PC-3 (cell line): ENCODE results near the gene PRUNE1. TPM values are rescaled to one million over a fixed set of nuclear protein-coding genes. Genes with fewer than 3 reads are reported as not detected.

Experiments
- ATAC-seq: fragments of 200-7000 bp; cut with Tn5 transposase; 2 replicates; pipeline ENCODE4 v1.9.1; 2020; ENCODE audit warnings: mild to moderate bottlenecking, moderate library complexity
- BruUV-seq: library from RNA; stranded (reverse); fragments of 400-500 nt; replicated peaks from 2 replicates; lab custom pipeline; 2021; lab: Mats Ljungman, UMichigan
- CTCF ChIA-PET: fragments of 300-600 bp; sonication (Branson Sonifier 250); formaldehyde crosslinking; loops from one replicate; lab custom pipeline; 2022; ENCODE audit warnings: antibody characterized with exemption; lab: Charles Lee
- POLR2A ChIA-PET: fragments of 300-600 bp; sonication (Branson Sonifier 250); formaldehyde crosslinking; loops from one replicate; lab custom pipeline; 2022; ENCODE audit warnings: antibody characterized with exemption; ENCODE audit not compliant: unreplicated experiment; lab: Charles Lee
- DNase-seq: peaks from one replicate; pipeline ENCODE4 v3.0.0-alpha.2; 2015
- H2AFZ ChIP-seq: fragments of 300-600 bp; sonication (generic); 2 replicates; pipeline ENCODE4 v1.6.0; 2016; ENCODE audit warnings: antibody characterized with exemption, low read length
- H3F3A ChIP-seq: fragments of 300-600 bp; sonication (generic); one replicate; pipeline ENCODE4 v1.6.0; 2017; ENCODE audit warnings: antibody characterized with exemption, low read length, control low read depth, mild to moderate bottlenecking; ENCODE audit not compliant: unreplicated experiment
- H3K27ac ChIP-seq: fragments of 300-600 bp; sonication (generic); 2 replicates; pipeline ENCODE4 v1.5.1; 2016; ENCODE audit warnings: mild to moderate bottlenecking, low read length
- H3K27me3 ChIP-seq: fragments of 300-600 bp; sonication (generic); 2 replicates; pipeline ENCODE4 v1.6.1; 2016; ENCODE audit warnings: low read length, mixed read lengths
- H3K36me3 ChIP-seq: fragments of 300-600 bp; sonication (generic); 2 replicates; pipeline ENCODE4 v1.6.1; 2016; ENCODE audit warnings: low read depth, mixed run types, low read length, mixed read lengths
- H3K4me1 ChIP-seq: fragments of 300-600 bp; sonication (generic); 2 replicates; pipeline ENCODE4 v1.5.1; 2016; ENCODE audit warnings: low read length; ENCODE audit not compliant: insufficient read depth
- H3K4me2 ChIP-seq: fragments of 300-600 bp; sonication (generic); 2 replicates; pipeline ENCODE4 v1.6.0; 2016; ENCODE audit warnings: low read length
- H3K4me3 ChIP-seq: fragments of 300-600 bp; sonication (generic); 2 replicates; pipeline ENCODE4 v1.5.1; 2016; ENCODE audit warnings: mild to moderate bottlenecking, low read length, mixed read lengths
- H3K79me2 ChIP-seq: fragments of 300-600 bp; sonication (generic); 2 replicates; pipeline ENCODE4 v1.6.1; 2017; ENCODE audit warnings: low read length, mixed read lengths
- H3K9ac ChIP-seq: fragments of 300-600 bp; sonication (generic); 2 replicates; pipeline ENCODE4 v1.6.0; 2016; ENCODE audit warnings: mild to moderate bottlenecking, low read length
- H3K9me2 ChIP-seq: fragments of 300-600 bp; sonication (generic); replicated peaks from 2 replicates; pipeline ENCODE4 v1.6.1; 2016; ENCODE audit warnings: mixed run types, low read length, mixed read lengths
- H3K9me3 ChIP-seq: fragments of 300-600 bp; sonication (generic); 2 replicates; pipeline ENCODE4 v1.6.1; 2016; ENCODE audit warnings: low read length, mixed read lengths
- H4K20me1 ChIP-seq: fragments of 300-600 bp; sonication (generic); 2 replicates; pipeline ENCODE4 v1.6.1; 2016; ENCODE audit warnings: low read length, mixed read lengths
- EZH2 ChIP-seq: fragments of 300-600 bp; sonication (generic); IDR thresholded peaks from one replicate; pipeline ENCODE4 v1.6.1; 2017; ENCODE audit warnings: antibody characterized with exemption, mild to moderate bottlenecking, low read length; ENCODE audit not compliant: unreplicated experiment
- EZH2phosphoT487 ChIP-seq: fragments of 300-600 bp; sonication (generic); IDR thresholded peaks from 2 replicates; pipeline ENCODE4 v1.6.1; 2018; ENCODE audit warnings: mild to moderate bottlenecking, antibody characterized with exemption, low read length, borderline replicate concordance
- intact Hi-C: fragments of 100-400 bp; cut with micrococcal nuclease; formaldehyde crosslinking; loops from 2 replicates; pipeline ENCODE4 v1.9.0; 2023
- total RNA-seq: library from RNA; depleted of rRNA; stranded (reverse); fragments of >200 nt; gene quantifications from 2 replicates; pipeline ENCODE4 v1.2.3, GENCODE V29; 2014
- TF ChIP-seq, protein P1 (sequence below): fragments of 300-600 bp; sonication (generic); conservative IDR thresholded peaks from 2 replicates; pipeline ENCODE4 v1.5.1; 2017; ENCODE audit warnings: antibody characterized with exemption, low read depth, mild to moderate bottlenecking, low read length

The PRUNE1 gene
- total RNA-seq, 1 experiment from 2014 or later: 20.3 TPM

DNA sequence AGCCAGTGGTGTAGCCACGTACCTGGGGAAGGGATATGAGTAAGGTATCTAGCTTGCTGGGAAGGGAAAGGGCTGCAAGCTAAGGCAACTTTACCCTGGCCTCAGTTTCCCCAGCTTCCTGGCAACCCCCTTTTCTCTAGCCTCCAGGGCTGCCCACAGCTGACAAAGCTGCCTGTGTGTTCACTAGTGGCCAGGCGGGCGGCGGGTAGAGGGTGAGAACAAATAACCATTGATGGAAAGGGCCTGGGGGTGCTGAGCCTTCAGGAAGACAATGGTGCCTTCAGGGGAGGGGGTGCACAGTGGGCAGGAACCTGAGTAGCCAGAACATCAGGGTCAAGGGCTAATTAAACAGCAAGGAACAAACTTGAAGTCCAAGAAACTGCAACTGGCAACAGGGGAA lies 39.8 kb upstream of the PRUNE1 start:
- ChIA-PET POLR2A (interaction anchor here (0.6 kb wide), 1 partner anchor 11 kb away, joined by 4 read pairs; no protein-coding TSS in a partner anchor), CTCF (no interaction called here)
- intact Hi-C loops: no loop called here
- Histone ChIP-seq H3K4me1 (peaks cover 29% of the 10 kb centered on the region), H3K4me3 (no peak overlapping the region), H3K27ac (no peak overlapping the region), H3F3A (no peaks in the 10 kb centered on the region), H3K4me2 (no peak overlapping the region), H2AFZ (no peak overlapping the region), H3K9ac (no peak overlapping the region), H3K9me2 (no peaks in the 10 kb centered on the region), H3K36me3 (peaks cover 53% of the 10 kb centered on the region), H3K79me2 (peaks cover 55% of the 10 kb centered on the region), H3K27me3 (no peaks in the 10 kb centered on the region), H4K20me1 (peaks cover 26% of the 10 kb centered on the region), H3K9me3 (no peaks in the 10 kb centered on the region)
- ATAC-seq (no peak), DNase-seq (no peak)
- TF ChIP-seq EZH2: no peak
- TF ChIP-seq, protein P1, sequence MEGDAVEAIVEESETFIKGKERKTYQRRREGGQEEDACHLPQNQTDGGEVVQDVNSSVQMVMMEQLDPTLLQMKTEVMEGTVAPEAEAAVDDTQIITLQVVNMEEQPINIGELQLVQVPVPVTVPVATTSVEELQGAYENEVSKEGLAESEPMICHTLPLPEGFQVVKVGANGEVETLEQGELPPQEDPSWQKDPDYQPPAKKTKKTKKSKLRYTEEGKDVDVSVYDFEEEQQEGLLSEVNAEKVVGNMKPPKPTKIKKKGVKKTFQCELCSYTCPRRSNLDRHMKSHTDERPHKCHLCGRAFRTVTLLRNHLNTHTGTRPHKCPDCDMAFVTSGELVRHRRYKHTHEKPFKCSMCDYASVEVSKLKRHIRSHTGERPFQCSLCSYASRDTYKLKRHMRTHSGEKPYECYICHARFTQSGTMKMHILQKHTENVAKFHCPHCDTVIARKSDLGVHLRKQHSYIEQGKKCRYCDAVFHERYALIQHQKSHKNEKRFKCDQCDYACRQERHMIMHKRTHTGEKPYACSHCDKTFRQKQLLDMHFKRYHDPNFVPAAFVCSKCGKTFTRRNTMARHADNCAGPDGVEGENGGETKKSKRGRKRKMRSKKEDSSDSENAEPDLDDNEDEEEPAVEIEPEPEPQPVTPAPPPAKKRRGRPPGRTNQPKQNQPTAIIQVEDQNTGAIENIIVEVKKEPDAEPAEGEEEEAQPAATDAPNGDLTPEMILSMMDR: no peak
- no peak for TF ChIP-seq EZH2phosphoT487
- no TSS peak for BruUV-seq

DNA sequence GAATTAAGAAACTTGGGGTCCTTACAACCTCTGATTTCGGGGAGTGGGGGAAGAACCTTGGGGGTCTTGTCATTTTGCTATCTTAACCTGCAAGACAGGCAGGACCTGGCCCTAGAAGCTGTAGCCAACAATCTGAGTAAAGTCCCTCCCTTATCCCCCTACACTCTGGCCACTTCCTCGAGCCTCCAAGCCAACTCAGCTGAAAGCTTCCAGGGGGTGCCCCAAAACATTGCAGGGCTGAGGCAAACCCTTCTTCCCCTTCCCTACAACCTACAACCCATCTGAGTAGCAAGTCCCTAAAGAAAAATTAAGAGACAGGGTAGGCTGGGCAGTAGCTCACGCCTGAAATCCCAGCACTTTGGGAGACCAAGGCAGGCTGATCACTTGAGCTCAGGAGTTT lies 38.6 kb upstream of the PRUNE1 start:
- no peaks in the 10 kb centered on the region for H3K9me2 ChIP-seq
- no TSS peak for BruUV-seq
- POLR2A ChIA-PET: no interaction called here
- H3K27me3 ChIP-seq: no peaks in the 10 kb centered on the region
- H3K4me1 ChIP-seq: peaks cover 29% of the 10 kb centered on the region
- H3F3A ChIP-seq: no peaks in the 10 kb centered on the region
- H3K79me2 ChIP-seq: peaks cover 63% of the 10 kb centered on the region
- H3K4me3 ChIP-seq: no peak overlapping the region
- H2AFZ ChIP-seq: no peak overlapping the region
- CTCF ChIA-PET: no interaction called here
- H3K4me2 ChIP-seq: no peak overlapping the region
- H3K27ac ChIP-seq: no peak overlapping the region
- intact Hi-C loops: loop anchor here (2.0 kb wide), 1 partner anchor 13 kb away; no protein-coding TSS in a partner anchor
- peaks cover 42% of the 10 kb centered on the region for H3K36me3 ChIP-seq
- no peak for DNase-seq
- no peaks in the 10 kb centered on the region for H3K9me3 ChIP-seq
- peaks cover 26% of the 10 kb centered on the region for H4K20me1 ChIP-seq
- ATAC-seq: no peak
- TF ChIP-seq EZH2 (no peak), EZH2phosphoT487 (no peak)
- TF ChIP-seq, protein P1: no peak
- no peak overlapping the region for H3K9ac ChIP-seq

DNA sequence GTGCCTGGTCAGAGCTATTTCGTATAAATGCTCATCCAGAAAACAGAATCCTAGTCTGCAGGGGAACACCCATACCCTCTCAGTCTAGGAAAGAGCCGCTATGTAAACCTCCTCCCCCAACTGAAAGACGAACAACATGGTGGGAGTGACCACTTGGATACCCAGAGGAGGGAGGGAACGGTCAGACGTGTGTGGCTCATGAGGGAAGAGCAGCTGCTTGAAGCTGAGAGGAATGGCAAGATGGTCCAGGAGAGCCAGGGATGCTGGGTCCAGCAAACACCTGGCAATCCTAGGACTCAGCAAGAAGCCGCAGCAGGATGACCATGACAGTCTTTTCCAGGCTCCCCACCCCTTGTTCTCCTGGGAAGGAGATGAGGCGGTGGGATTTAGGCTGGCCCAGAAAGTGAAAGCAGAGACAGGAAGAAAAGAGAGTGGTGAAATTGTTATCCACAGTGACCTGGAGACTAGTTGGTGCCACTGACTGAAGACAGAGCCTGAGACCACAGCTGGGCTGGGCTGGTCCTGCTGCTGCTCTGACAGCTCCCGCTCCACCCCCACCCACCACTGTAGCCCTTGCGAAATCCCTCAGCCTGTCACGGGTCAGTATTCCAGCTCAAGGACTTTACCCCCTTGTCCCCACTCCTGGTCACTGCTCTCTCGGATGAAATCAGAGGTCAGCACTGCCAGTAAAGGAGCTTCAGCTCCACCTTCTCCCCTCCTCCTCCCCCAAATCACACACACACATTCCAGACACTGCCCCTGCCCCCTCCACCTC lies 37.3 kb upstream of the PRUNE1 start:
- Histone ChIP-seq H3K9me2 (no peaks in the 10 kb centered on the region), H3K4me3 (no peak overlapping the region; the same call in 1 of the 2 replicates), H3K4me1 (peaks cover 29% of the 10 kb centered on the region), H3K36me3 (peaks cover 31% of the 10 kb centered on the region), H2AFZ (no peak overlapping the region), H3K4me2 (peak overlapping the region; percentile 99), H3K27me3 (no peaks in the 10 kb centered on the region), H3K79me2 (peaks cover 63% of the 10 kb centered on the region), H4K20me1 (peaks cover 26% of the 10 kb centered on the region), H3K9ac (no peak overlapping the region), H3K9me3 (no peaks in the 10 kb centered on the region), H3K27ac (no peak overlapping the region), H3F3A (no peaks in the 10 kb centered on the region)
- ChIA-PET POLR2A (no interaction called here), CTCF (no interaction called here)
- no TSS peak for BruUV-seq
- intact Hi-C loops: loop anchor here (2.0 kb wide), 1 partner anchor 14 kb away; no protein-coding TSS in a partner anchor
- TF ChIP-seq EZH2phosphoT487: no peak
- TF ChIP-seq, protein P1: no peak
- TF ChIP-seq EZH2: no peak
- DNase-seq (no peak), ATAC-seq (no peak)
